Mesenchymal stem cell (in vitro differentiated cells and primary cell): ENCODE results near the gene DKKL1.
A peak's percentile ranks its signal among the peaks of the same experiment; 100 is the strongest.

ENCODE experiments used
- DNase-seq: peaks from one replicate; pipeline ENCODE4 v3.0.0-alpha.2; 2013
- H2AFZ ChIP-seq: one replicate; pipeline ENCODE4 v1.6.1; 2013; ENCODE audit warnings: low read depth, mild to moderate bottlenecking, control low read depth, inconsistent platforms, low read length, moderate library complexity
- H2AK5ac ChIP-seq: 2 replicates; pipeline ENCODE4 v1.6.1; 2013; ENCODE audit warnings: low read length, moderate library complexity, mild to moderate bottlenecking, inconsistent platforms; ENCODE audit not compliant: severe bottlenecking
- H2BK120ac ChIP-seq: one replicate; pipeline ENCODE4 v1.6.1; 2013; ENCODE audit warnings: low read depth, mild to moderate bottlenecking, inconsistent platforms, low read length, moderate library complexity
- H2BK12ac ChIP-seq, 2 experiments: one replicate each; pipeline ENCODE4 v1.6.1; 2013; ENCODE audit warnings: inconsistent platforms in 2 of 2, low read length in 2 of 2, mild to moderate bottlenecking in 2 of 2, moderate library complexity in 2 of 2, control low read depth in 1 of 2
- H2BK15ac ChIP-seq: one replicate; pipeline ENCODE4 v1.6.1; 2013; ENCODE audit warnings: mild to moderate bottlenecking, low read depth, inconsistent platforms; ENCODE audit not compliant: poor library complexity, severe bottlenecking
- H2BK5ac ChIP-seq: 2 replicates; pipeline ENCODE4 v1.6.1; 2013; ENCODE audit warnings: low read depth, mild to moderate bottlenecking, low read length, control low read depth, inconsistent platforms; ENCODE audit not compliant: poor library complexity, severe bottlenecking
- H3K14ac ChIP-seq, 2 experiments: one replicate each; pipeline ENCODE4 v1.6.1; 2013; ENCODE audit warnings: inconsistent platforms in 2 of 2, low read length in 2 of 2, control low read depth in 1 of 2, mild to moderate bottlenecking in 1 of 2, moderate library complexity in 1 of 2
- H3K18ac ChIP-seq, 2 experiments: one replicate each; pipeline ENCODE4 v1.6.1; 2013; ENCODE audit warnings: inconsistent platforms in 2 of 2, low read length in 2 of 2, control low read depth in 1 of 2, low read depth in 1 of 2, mild to moderate bottlenecking in 1 of 2
- H3K23ac ChIP-seq, 2 experiments: one replicate each; pipeline ENCODE4 v1.6.1; 2013; ENCODE audit warnings: inconsistent platforms in 2 of 2, low read length in 2 of 2, mild to moderate bottlenecking in 2 of 2, moderate library complexity in 2 of 2, control low read depth in 1 of 2
- H3K27ac ChIP-seq: 2 replicates; pipeline ENCODE4 v1.5.1; 2013; ENCODE audit warnings: mild to moderate bottlenecking, moderate library complexity, low read length, control low read depth, inconsistent platforms; ENCODE audit not compliant: poor library complexity, severe bottlenecking
- H3K27me3 ChIP-seq, 2 experiments: 2 replicates each; pipeline versions ENCODE4 v1.6.1 to v1.7.0; 2013; ENCODE audit warnings: low read length in 2 of 2, mild to moderate bottlenecking in 2 of 2, moderate library complexity in 2 of 2, control low read depth in 1 of 2, inconsistent platforms in 1 of 2; ENCODE audit not compliant: control insufficient read depth in 1 of 2, insufficient read depth in 1 of 2
- H3K36me3 ChIP-seq, 2 experiments: 2 replicates each; pipeline versions ENCODE4 v1.6.1 to v1.7.0; 2013; ENCODE audit warnings: low read length in 2 of 2, control low read depth in 1 of 2, inconsistent platforms in 1 of 2, low read depth in 1 of 2, mild to moderate bottlenecking in 1 of 2; ENCODE audit not compliant: insufficient read depth in 2 of 2, control insufficient read depth in 1 of 2
- H3K4ac ChIP-seq, 2 experiments: one replicate each; pipeline ENCODE4 v1.6.1; 2013; ENCODE audit warnings: inconsistent platforms in 2 of 2, low read length in 2 of 2, mild to moderate bottlenecking in 2 of 2, moderate library complexity in 2 of 2, control low read depth in 1 of 2, low read depth in 1 of 2
- H3K4me1 ChIP-seq: 2 replicates; pipeline ENCODE4 v1.6.1; 2013; ENCODE audit warnings: low read depth, low read length, control low read depth; ENCODE audit not compliant: control insufficient read depth, insufficient read depth
- H3K4me2 ChIP-seq: 2 replicates; pipeline ENCODE4 v1.6.1; 2013; ENCODE audit warnings: low read length, mild to moderate bottlenecking, inconsistent platforms; ENCODE audit not compliant: poor library complexity, severe bottlenecking
- H3K4me3 ChIP-seq, 2 experiments: 2 replicates each; pipeline versions ENCODE4 v1.5.1 to v1.7.0; 2013; ENCODE audit warnings: low read length in 2 of 2, mild to moderate bottlenecking in 2 of 2, control low read depth in 1 of 2, low read depth in 1 of 2; ENCODE audit not compliant: insufficient read depth in 1 of 2
- H3K79me1 ChIP-seq: replicated peaks from 2 replicates; pipeline ENCODE4 v1.6.1; 2013; ENCODE audit warnings: mild to moderate bottlenecking, control low read depth, low read length, inconsistent platforms; ENCODE audit not compliant: poor library complexity, severe bottlenecking
- H3K9ac ChIP-seq: 2 replicates; pipeline ENCODE4 v1.7.0; 2013; ENCODE audit warnings: mild to moderate bottlenecking, low read length, moderate library complexity
- H3K9me3 ChIP-seq: 2 replicates; pipeline ENCODE4 v1.7.0; 2013; ENCODE audit warnings: mild to moderate bottlenecking, low read length; ENCODE audit not compliant: control insufficient read depth
- H4K8ac ChIP-seq: one replicate; pipeline ENCODE4 v1.6.1; 2013; ENCODE audit warnings: inconsistent platforms, mild to moderate bottlenecking, low read length, moderate library complexity
- H4K91ac ChIP-seq: one replicate; pipeline ENCODE4 v1.6.1; 2013; ENCODE audit warnings: mild to moderate bottlenecking, low read length, inconsistent platforms
- WGBS: methylation state at CpG from one replicate; pipeline ENCODE4 v1.1.7; 2013; ENCODE audit warnings: mixed read lengths; 5-methylcytosine and 5-hydroxymethylcytosine counted together

DKKL1 gene

GRCh38 chr19:49400029-49400428, 36.4 kb downstream of the DKKL1 start:
- Histone ChIP-seq H3K9me3 (no peaks in the 10 kb centered on the region), H3K23ac (no peak overlapping the region), H3K14ac (no peak overlapping the region), H2AK5ac (no peak overlapping the region), H3K9ac (no peak overlapping the region), H2BK120ac (no peak overlapping the region), H3K79me1 (no peaks in the 10 kb centered on the region), H3K4ac (no peak overlapping the region), H2BK5ac (no peak overlapping the region), H3K36me3 (no peaks in the 10 kb centered on the region), H3K4me3 (no peak overlapping the region), H2AFZ (no peak overlapping the region), H4K8ac (no peak overlapping the region), H2BK12ac (no peak overlapping the region), H3K27me3 (peaks cover 0 to 59% of the 10 kb centered on the region in 2 experiments), H3K18ac (no peak overlapping the region), H4K91ac (no peak overlapping the region), H3K4me2 (no peak overlapping the region), H3K4me1 (peaks cover 23% of the 10 kb centered on the region), H2BK15ac (no peak overlapping the region), H3K27ac (no peak overlapping the region)
- DNase-seq, result no peak
- 86% methylated on average over 5 of the region's 6 CpGs for WGBS

GRCh38 chr19:49403404-49404187, 39.9 kb downstream of the DKKL1 start:
- Histone ChIP-seq H3K27ac (peak overlapping the region; percentile 80), H2BK5ac (no peak overlapping the region), H3K23ac (no peak overlapping the region), H3K4me3 (no peak overlapping the region), H2BK120ac (no peak overlapping the region), H2BK15ac (no peak overlapping the region), H3K9me3 (no peaks in the 10 kb centered on the region), H3K27me3 (peaks cover 0 to 47% of the 10 kb centered on the region in 2 experiments), H3K4me1 (peaks cover 20% of the 10 kb centered on the region), H4K91ac (no peak overlapping the region), H3K4ac (no peak overlapping the region), H2BK12ac (no peak overlapping the region), H3K4me2 (no peak overlapping the region), H3K9ac (no peak overlapping the region), H2AFZ (no peak overlapping the region), H3K79me1 (no peaks in the 10 kb centered on the region), H4K8ac (no peak overlapping the region), H3K36me3 (no peaks in the 10 kb centered on the region), H3K14ac (no peak overlapping the region), H2AK5ac (peak overlapping the region; percentile 38), H3K18ac (no peak overlapping the region)
- no peak for DNase-seq
- 5% methylated on average over 4 of the region's 7 CpGs for WGBS

- H2BK12ac ChIP-seq, result no peak overlapping the region
- H3K4me2 ChIP-seq, result no peak overlapping the region
- WGBS, result 84% methylated on average over 6 of the region's 7 CpGs
- H4K91ac ChIP-seq, result no peak overlapping the region
- no peaks in the 10 kb centered on the region for H3K36me3 ChIP-seq
- no peak overlapping the region for H4K8ac ChIP-seq
- no peak overlapping the region for H2BK15ac ChIP-seq
- no peak overlapping the region for H3K18ac ChIP-seq
- no peak overlapping the region for H2AK5ac ChIP-seq
- H3K4ac ChIP-seq, result no peak overlapping the region
- H3K79me1 ChIP-seq, result no peaks in the 10 kb centered on the region
- DNase-seq, result no peak
- no peak overlapping the region for H3K9ac ChIP-seq
- H3K14ac ChIP-seq, result no peak overlapping the region
- no peak overlapping the region for H3K27ac ChIP-seq
- no peak overlapping the region for H2AFZ ChIP-seq
- H2BK5ac ChIP-seq, result no peak overlapping the region
- no peaks in the 10 kb centered on the region for H3K9me3 ChIP-seq
- H3K4me3 ChIP-seq, result no peak overlapping the region
- peaks cover 0 to 50% of the 10 kb centered on the region in 2 experiments for H3K27me3 ChIP-seq
- H3K23ac ChIP-seq, result no peak overlapping the region
- H2BK120ac ChIP-seq, result no peak overlapping the region
- H3K4me1 ChIP-seq, result peaks cover 29% of the 10 kb centered on the region
Observed at GRCh38 chr19:49407079-49407478, 43.4 kb downstream of the DKKL1 start.

GRCh38 chr19:49407482-49408015, 43.9 kb downstream of the DKKL1 start:
- no peak overlapping the region for H4K8ac ChIP-seq
- H3K9me3 ChIP-seq, result no peaks in the 10 kb centered on the region
- no peak overlapping the region for H2BK15ac ChIP-seq
- H3K23ac ChIP-seq, result no peak overlapping the region
- H3K4me3 ChIP-seq, result no peak overlapping the region
- no peak overlapping the region for H2BK12ac ChIP-seq
- H3K4ac ChIP-seq, result no peak overlapping the region
- WGBS, result 90% methylated on average over 16 of the region's 16 CpGs
- H3K79me1 ChIP-seq, result no peaks in the 10 kb centered on the region
- no peak overlapping the region for H3K9ac ChIP-seq
- H2AK5ac ChIP-seq, result no peak overlapping the region
- no peak overlapping the region for H2AFZ ChIP-seq
- H4K91ac ChIP-seq, result no peak overlapping the region
- DNase-seq, result no peak
- no peak overlapping the region for H3K14ac ChIP-seq
- H2BK120ac ChIP-seq, result no peak overlapping the region
- peaks cover 0 to 54% of the 10 kb centered on the region in 2 experiments for H3K27me3 ChIP-seq
- H3K4me1 ChIP-seq, result peaks cover 29% of the 10 kb centered on the region
- H3K18ac ChIP-seq, result no peak overlapping the region
- no peak overlapping the region for H3K4me2 ChIP-seq
- H3K27ac ChIP-seq, result no peak overlapping the region
- no peak overlapping the region for H2BK5ac ChIP-seq
- no peaks in the 10 kb centered on the region for H3K36me3 ChIP-seq
